Calu3 (cell line): ENCODE measurements around the gene CLUH. TPM values are rescaled to one million over a fixed set of nuclear protein-coding genes. Genes with fewer than 3 reads are reported as not detected.
A peak's percentile ranks its signal among the peaks of the same experiment; 100 is the strongest.

Experiments
- BruUV-seq: library from RNA; stranded (reverse); fragments of 400-500 nt; replicated peaks from 2 replicates; lab custom pipeline; 2021; lab: Mats Ljungman, UMichigan
- CTCF ChIA-PET: fragments of 300-600 bp; sonication (Branson Sonifier 250); formaldehyde crosslinking; loops from one replicate; lab custom pipeline; 2022; ENCODE audit warnings: antibody characterized with exemption; lab: Charles Lee
- DNase-seq: peaks from one replicate; pipeline ENCODE4 v3.0.0; 2022
- H3K27ac Mint-ChIP-seq: one replicate; pipeline ENCODE4 v1.8.0; 2022; ENCODE audit warnings: mixed read lengths; ENCODE audit not compliant: unreplicated experiment
- H3K27me3 Mint-ChIP-seq: one replicate; pipeline ENCODE4 v1.8.0; 2022; ENCODE audit warnings: mixed read lengths; ENCODE audit not compliant: unreplicated experiment
- H3K36me3 Mint-ChIP-seq: one replicate; pipeline ENCODE4 v1.8.0; 2022; ENCODE audit warnings: mild to moderate bottlenecking, moderate library complexity, mixed read lengths; ENCODE audit not compliant: insufficient read depth, unreplicated experiment
- H3K4me1 Mint-ChIP-seq: one replicate; pipeline ENCODE4 v1.8.0; 2022; ENCODE audit warnings: mild to moderate bottlenecking, low read depth, mixed read lengths; ENCODE audit not compliant: unreplicated experiment
- H3K4me3 Mint-ChIP-seq: one replicate; pipeline ENCODE4 v1.8.0; 2022; ENCODE audit warnings: mild to moderate bottlenecking, low read depth, moderate library complexity, mixed read lengths; ENCODE audit not compliant: unreplicated experiment
- H3K9me3 Mint-ChIP-seq: one replicate; pipeline ENCODE4 v1.8.0; 2022; ENCODE audit warnings: low read depth, mixed read lengths; ENCODE audit not compliant: unreplicated experiment
- CTCF ChIP-seq: fragments of 200-600 bp; IDR thresholded peaks from one replicate; pipeline ENCODE4 v1.8.0; 2022; ENCODE audit warnings: antibody characterized with exemption; ENCODE audit not compliant: unreplicated experiment
- intact Hi-C: fragments of 100-400 bp; cut with micrococcal nuclease; formaldehyde crosslinking; loops from one replicate; pipeline ENCODE4 v1.10.0; 2022; ENCODE audit not compliant: unreplicated experiment
- total RNA-seq: library from RNA; stranded (reverse); gene quantifications from 2 replicates; pipeline ENCODE4 v1.2.3, GENCODE V29; 2022

The CLUH gene
- total RNA-seq, 1 experiment from 2014 or later, result 103 TPM

- Mint-ChIP-seq H3K4me3 (no peak overlapping the region), H3K9me3 (no peaks in the 10 kb centered on the region), H3K36me3 (peaks cover 4% of the 10 kb centered on the region), H3K27ac (no peak overlapping the region), H3K27me3 (peaks cover 36% of the 10 kb centered on the region), H3K4me1 (no peaks in the 10 kb centered on the region)
- CTCF ChIA-PET, result no interaction called here
- no TSS peak for BruUV-seq
- intact Hi-C loops, result no loop called here
- no peak for TF ChIP-seq CTCF
- no peak for DNase-seq
Measured at GRCh38 chr17:2731807-2732206, 20.2 kb upstream of the CLUH start.

- Mint-ChIP-seq H3K4me3 (no peak overlapping the region), H3K27me3 (peaks cover 40% of the 10 kb centered on the region), H3K27ac (no peak overlapping the region), H3K9me3 (no peaks in the 10 kb centered on the region), H3K36me3 (peaks cover 2% of the 10 kb centered on the region), H3K4me1 (no peaks in the 10 kb centered on the region)
- no peak for DNase-seq
- TF ChIP-seq CTCF, result no peak
- BruUV-seq, result no TSS peak
- CTCF ChIA-PET, result no interaction called here
- intact Hi-C loops, result no loop called here
Measured at GRCh38 chr17:2730764-2731353, 19.3 kb upstream of the CLUH start.

GRCh38 chr17:2724784-2725164 is 13.2 kb upstream of the CLUH start:
- H3K27me3 Mint-ChIP-seq, result peaks cover 30% of the 10 kb centered on the region
- H3K4me1 Mint-ChIP-seq, result no peaks in the 10 kb centered on the region
- H3K27ac Mint-ChIP-seq, result no peak overlapping the region
- intact Hi-C loops, result no loop called here
- no peaks in the 10 kb centered on the region for H3K9me3 Mint-ChIP-seq
- CTCF ChIA-PET, result interaction anchor here (0.6 kb wide), 1 partner anchor 117 kb away, joined by 4 read pairs; no protein-coding TSS in a partner anchor
- H3K4me3 Mint-ChIP-seq, result peak overlapping the region; percentile 24
- no peak for TF ChIP-seq CTCF
- peak; percentile 48 for DNase-seq
- H3K36me3 Mint-ChIP-seq, result no peaks in the 10 kb centered on the region
- BruUV-seq, result no TSS peak

- CTCF ChIA-PET, result interaction anchor here (0.6 kb wide), 2 partner anchors 117 to 149 kb away, joined by 4 read pairs; no protein-coding TSS in a partner anchor
- intact Hi-C loops, result no loop called here
- no peak for DNase-seq
- no peak for TF ChIP-seq CTCF
- no peaks in the 10 kb centered on the region for H3K9me3 Mint-ChIP-seq
- peak overlapping the region; percentile 24 for H3K4me3 Mint-ChIP-seq
- no peaks in the 10 kb centered on the region for H3K36me3 Mint-ChIP-seq
- H3K27ac Mint-ChIP-seq, result no peak overlapping the region
- peaks cover 30% of the 10 kb centered on the region for H3K27me3 Mint-ChIP-seq
- BruUV-seq, result no TSS peak
- no peaks in the 10 kb centered on the region for H3K4me1 Mint-ChIP-seq
Measured at GRCh38 chr17:2723997-2724783, 12.6 kb upstream of the CLUH start.
